Esophagus squamous epithelium (tissue), 4 donors: ENCODE results near the gene MALRD1.

ENCODE experiments used
- CTCF ChIP-seq, 6 experiments: fragments of 450-650 bp in 4 of 6; fragments of 200-600 bp in 2 of 6; sonication (generic) in 2 of 6; IDR thresholded peaks; one replicate each; pipeline ENCODE4 v1.5.1; 2016 to 2019; ENCODE audit warnings: antibody characterized with exemption in 6 of 6, mild to moderate bottlenecking in 4 of 6, moderate library complexity in 4 of 6
- POLR2A ChIP-seq, 4 donors: fragments of 450-650 bp; IDR thresholded peaks; one replicate each; pipeline ENCODE4 v1.6.1; 2017; ENCODE audit warnings: antibody characterized with exemption in 4 of 4, mild to moderate bottlenecking in 4 of 4, moderate library complexity in 3 of 4

GRCh38 chr10:19385846-19386450 lies 337.3 kb downstream of the MALRD1 start:
- TF ChIP-seq CTCF (IDR thresholded peaks at IDR 0.05) (no peak), POLR2A (IDR thresholded peaks at IDR 0.05) (no peak)
